Femur (tissue), 1 donor: ENCODE results near the gene TMEM51.

Source experiments
- DNase-seq: peaks from one replicate; pipeline ENCODE4 v3.0.0-alpha.2; 2017

The TMEM51 gene

GRCh38 chr1:15201221-15201620, 47.7 kb downstream of the TMEM51 start:
- no peak for DNase-seq

GRCh38 chr1:15201849-15202551, 48.5 kb downstream of the TMEM51 start:
- DNase-seq, result no peak

- no peak for DNase-seq
These were observed 51.4 kb downstream of the TMEM51 start for GRCh38 chr1:15204931-15205330.

- DNase-seq, result no peak
These were observed 52.2 kb downstream of the TMEM51 start for GRCh38 chr1:15205586-15206346.

- DNase-seq, result no peak
These were observed 53.0 kb downstream of the TMEM51 start for GRCh38 chr1:15206418-15207030.

- DNase-seq, result no peak
These were observed 53.7 kb downstream of the TMEM51 start for GRCh38 chr1:15207031-15207828.

- no peak for DNase-seq
These were observed 54.4 kb downstream of the TMEM51 start for GRCh38 chr1:15207829-15208429.

GRCh38 chr1:15210651-15211375, 57.3 kb downstream of the TMEM51 start:
- no peak for DNase-seq

GRCh38 chr1:15211424-15211823, 57.9 kb downstream of the TMEM51 start:
- no peak for DNase-seq

- DNase-seq, result no peak
These were observed 58.8 kb downstream of the TMEM51 start for GRCh38 chr1:15212216-15212953.

GRCh38 chr1:15212954-15213291, 59.4 kb downstream of the TMEM51 start:
- no peak for DNase-seq

- peak; percentile 51 for DNase-seq
These were observed 59.8 kb downstream of the TMEM51 start for GRCh38 chr1:15213341-15213821.

- peak; percentile 86 for DNase-seq
These were observed 61.0 kb downstream of the TMEM51 start for GRCh38 chr1:15214527-15214926.

GRCh38 chr1:15215116-15215515, 61.6 kb downstream of the TMEM51 start:
- DNase-seq, result no peak

- DNase-seq, result no peak
These were observed 64.1 kb downstream of the TMEM51 start for GRCh38 chr1:15217654-15218053.

GRCh38 chr1:15218287-15219279, 65.0 kb downstream of the TMEM51 start:
- DNase-seq, result no peak

GRCh38 chr1:15219280-15220023, 65.9 kb downstream of the TMEM51 start:
- no peak for DNase-seq

GRCh38 chr1:15220024-15220392, 66.5 kb downstream of the TMEM51 start:
- no peak for DNase-seq

GRCh38 chr1:15220825-15221431, 67.4 kb downstream of the TMEM51 start:
- DNase-seq, result no peak
